Umbilical cord (tissue), 2 donors: ENCODE measurements around the gene PRR23B. TPM values are rescaled to one million over a fixed set of nuclear protein-coding genes. Genes with fewer than 3 reads are reported as not detected.
"Not testable (repeated sequence)": the region's sequence is repeated elsewhere in the genome, so short reads cannot be mapped to it uniquely, and the experiment has no call there.

ENCODE experiments used
- DNase-seq: peaks from one replicate; pipeline ENCODE4 v3.0.0-alpha.2; 2015; ENCODE audit warnings: low spot score
- total RNA-seq: library from RNA; depleted of rRNA; stranded (reverse); fragments of >200 nt; gene quantifications from one replicate; pipeline ENCODE4 v1.2.3, GENCODE V29; 2014; ENCODE audit warnings: low replicate concordance; ENCODE audit not compliant: insufficient read depth

Gene PRR23B
- 1.4 TPM for total RNA-seq

DNA sequence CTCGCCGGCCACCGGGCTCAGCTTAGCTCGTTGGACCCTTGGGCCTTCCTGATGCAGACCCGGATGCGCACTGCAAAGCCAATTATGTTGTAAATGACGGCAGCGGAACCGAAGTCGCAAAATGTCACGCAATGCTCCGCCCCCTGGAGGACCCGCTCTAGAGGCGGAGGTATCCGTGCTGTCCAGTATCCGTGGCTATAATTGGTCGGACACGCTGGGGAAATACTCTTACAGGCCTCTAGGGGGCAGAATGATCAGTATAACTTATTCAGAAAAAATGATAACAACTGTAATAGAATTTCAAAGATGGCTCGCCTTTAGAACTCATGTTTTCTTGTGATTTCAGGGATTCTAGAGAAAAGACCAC, at the start of gene PRR23B:
Gene PRR23B, minus strand, starts transcription at position 59 of the 367 bp plus-strand sequence. CDS start 265 bp downstream, outside the sequence.
- DNase-seq = no peak

DNA sequence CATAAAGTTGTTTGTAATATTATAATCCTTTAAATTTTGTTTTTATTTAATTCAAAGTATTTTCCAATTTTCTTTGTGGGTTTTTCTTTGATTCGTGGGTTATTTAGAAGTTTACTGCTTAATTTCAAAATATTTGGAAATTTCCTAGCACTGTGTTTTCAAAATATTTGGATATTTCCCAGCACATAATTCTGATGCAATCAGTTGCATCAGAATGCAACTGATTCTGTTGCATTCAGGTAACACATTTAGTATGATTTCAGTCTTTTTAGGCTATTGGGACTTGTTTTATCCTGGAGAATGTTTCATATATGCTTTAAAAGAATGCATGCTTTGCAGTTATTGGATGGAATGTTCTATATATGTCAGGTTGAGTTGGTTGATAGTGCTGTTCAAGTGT, 42.2 kb upstream of the PRR23B start:
- no peak for DNase-seq

GRCh38 chr3:139052802-139053600, 32.3 kb upstream of the PRR23B start:
- no peak for DNase-seq

GRCh38 chr3:139044366-139045210, 23.9 kb upstream of the PRR23B start, which contains the start of gene PRR23C:
TSS of gene PRR23C (minus strand) at chr3:139044892. CDS start at chr3:139044620, 272 bp downstream.
- no peak for DNase-seq

DNA sequence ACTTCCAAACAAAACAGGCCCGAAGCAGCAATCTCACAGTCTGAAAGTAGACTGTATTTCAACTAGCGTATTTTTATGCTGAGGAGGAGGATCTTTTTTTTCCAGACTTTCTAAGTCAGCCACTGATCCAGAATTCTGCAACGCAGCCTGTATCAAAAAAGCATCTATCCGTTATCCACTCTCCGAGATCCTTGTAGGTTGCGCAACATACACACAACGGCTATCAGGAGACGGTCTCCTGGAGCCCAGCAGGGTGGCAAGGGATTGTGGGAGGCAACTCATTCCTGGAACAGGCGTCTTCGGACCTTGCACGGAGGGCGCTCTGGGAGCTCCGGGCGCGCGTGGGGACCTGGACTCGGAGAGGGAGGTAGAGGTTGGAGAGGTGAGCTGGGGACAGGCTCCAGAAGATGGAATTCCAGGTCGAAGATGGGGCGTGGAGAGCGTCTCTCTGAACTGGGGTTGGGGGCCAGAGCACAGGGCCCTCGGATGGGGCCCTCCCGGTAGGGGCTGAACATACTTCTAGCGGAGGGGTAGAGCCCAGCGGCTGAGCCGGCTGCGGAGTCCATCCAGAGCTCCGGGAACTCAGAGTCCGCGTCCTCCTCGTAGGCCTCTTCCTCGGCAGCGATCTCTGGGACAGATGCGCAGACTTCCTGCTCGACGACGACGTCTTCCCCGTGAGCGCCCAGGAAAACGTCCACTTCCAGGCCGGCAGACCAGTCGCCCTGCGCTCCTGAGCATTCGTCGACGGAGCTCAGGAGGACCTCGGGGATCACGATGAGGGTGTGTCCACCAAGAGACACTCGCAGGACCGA, 23.0 kb upstream of the PRR23B start:
- no peak for DNase-seq

DNA sequence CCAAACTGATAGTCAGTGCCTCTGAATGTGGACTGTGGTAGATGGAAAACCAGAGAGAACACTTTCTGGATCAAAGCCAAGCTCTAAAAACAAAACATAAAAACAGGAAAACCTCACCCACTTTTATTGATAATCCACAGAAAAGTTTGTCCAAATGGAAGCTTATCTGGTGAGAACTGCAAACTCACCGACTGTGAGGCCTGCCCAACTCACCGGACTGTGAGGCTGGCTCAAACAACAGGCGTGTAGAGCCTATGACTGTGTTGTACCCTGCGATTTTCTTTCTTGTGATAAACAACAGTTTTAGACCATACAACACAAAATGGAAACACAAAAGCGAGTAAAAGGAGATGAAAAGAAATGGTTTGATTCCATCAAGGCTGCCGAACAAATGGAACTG, 16.8 kb upstream of the PRR23B start:
- no peak for DNase-seq

DNA sequence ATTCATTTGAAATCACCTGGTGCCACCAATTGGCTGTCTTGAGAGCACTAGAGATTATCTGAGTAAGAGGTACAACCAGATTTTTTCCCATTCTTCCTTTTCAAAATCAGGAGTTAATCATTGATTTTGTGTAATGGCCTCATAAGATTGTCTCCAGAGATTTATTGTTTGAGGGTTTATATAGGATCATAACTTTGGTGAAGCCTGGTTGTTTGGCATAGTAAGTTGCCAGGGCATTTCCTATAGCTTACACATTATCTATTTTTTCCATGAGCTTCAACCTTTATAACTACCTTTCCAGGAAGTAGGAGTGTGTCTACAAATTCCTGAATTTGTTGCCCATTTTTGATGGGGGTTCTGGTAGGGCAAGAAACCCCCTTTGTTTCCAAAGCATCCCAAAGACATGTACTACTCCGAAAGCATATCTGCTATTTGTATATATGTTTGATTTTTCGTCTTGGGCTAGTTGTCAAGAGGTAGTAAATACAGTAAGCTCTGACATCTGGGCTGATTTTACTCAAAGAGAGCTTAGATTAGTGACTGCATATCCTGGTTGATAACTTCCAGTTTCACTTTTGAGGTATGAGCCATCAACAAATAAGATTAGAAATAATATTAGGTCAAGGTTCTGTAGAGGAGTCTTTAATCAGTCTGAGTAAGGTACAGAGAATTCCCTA, 11.7 kb upstream of the PRR23B start:
- no peak for DNase-seq

DNA sequence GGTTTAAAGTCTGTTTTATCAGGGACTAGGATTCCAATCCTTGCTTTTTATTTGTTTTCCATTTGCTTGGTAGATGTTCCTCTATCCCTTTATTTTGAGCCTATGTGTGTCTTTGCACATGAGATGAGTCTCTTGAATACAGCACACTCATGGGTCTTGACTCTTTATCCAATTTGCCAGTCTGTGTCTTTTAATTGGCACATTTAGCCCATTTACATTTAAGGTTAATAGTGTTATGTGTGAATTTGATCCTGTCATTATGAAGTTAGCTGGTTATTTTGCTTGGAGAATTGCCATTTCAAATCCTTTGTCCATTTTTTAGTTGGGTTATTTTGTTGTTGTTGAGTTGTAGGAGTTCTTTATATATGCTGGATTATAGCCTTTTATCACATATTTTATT, 9.8 kb upstream of the PRR23B start:
- DNase-seq = not testable (repeated sequence)

- no peak for DNase-seq
Observed at GRCh38 chr3:139024968-139025367, 4.2 kb upstream of the PRR23B start.

GRCh38 chr3:139020036-139020867, 474 bp downstream of the PRR23B start:
- no peak for DNase-seq

DNA sequence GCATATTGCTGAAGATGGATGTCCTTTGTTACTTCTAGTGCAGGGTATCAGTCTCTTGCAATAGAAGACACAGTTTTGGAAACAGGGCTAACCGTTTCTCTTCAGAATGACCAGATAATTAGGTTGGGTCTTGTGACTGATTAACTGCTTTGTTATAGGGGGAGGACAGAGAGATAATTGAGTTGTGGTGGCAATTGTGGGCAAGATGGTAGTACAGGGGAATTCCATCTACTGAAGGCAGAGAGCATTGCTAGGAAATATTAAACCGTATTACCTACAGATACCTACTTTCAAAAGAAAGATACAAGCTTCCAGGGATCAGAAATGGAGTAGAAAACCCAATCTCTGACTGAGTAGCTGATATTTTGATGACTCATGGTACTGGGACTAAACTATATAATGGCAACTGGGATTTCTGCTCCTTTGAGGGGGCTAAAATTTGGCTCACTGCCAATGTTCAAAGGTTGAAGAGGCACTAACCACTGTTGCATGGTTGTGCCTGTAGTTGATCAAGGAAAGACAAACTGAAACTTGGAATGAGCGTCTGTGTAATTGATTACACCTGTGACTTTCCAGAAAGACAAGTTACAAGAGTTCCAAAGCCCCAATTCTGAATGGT, 4.2 kb downstream of the PRR23B start:
- DNase-seq = no peak

GRCh38 chr3:139006051-139006716, 14.5 kb downstream of the PRR23B start, which contains the start of gene PRR23A:
TSS of gene PRR23A (minus strand) at chr3:139006268. CDS start at chr3:139006268, 0 bp downstream.
- no peak for DNase-seq

DNA sequence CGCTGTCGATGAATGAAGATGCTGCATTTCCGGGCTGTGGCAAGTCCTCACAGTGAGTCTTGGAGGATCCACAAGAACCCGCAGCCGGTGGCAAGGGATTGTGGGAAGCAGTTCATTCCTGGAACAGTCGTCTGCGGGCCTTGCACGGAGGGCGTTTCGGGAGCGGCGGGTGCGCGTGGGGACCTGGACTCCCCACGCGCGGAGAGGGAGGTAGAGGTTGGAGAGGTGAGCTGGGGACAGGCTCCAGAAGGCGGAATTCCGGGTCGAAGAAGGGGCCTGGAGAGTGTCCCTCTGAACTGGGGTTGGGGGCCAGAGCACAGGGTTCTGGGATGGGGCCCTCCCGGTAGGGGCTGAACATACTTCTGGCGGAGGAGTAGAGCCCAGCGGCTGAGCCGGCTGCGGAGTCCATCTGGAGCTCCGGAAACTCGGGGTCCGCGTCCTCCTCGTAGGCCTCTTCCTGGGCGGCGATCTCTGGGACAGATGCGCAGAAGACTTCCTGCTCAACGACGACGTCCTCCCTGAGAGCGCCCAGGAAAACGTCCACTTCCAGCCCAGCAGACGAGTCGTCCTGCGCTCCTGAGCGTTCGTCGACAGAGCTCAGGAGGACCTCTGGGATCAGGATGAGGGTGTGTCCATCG, 15.3 kb downstream of the PRR23B start:
- no peak for DNase-seq

DNA sequence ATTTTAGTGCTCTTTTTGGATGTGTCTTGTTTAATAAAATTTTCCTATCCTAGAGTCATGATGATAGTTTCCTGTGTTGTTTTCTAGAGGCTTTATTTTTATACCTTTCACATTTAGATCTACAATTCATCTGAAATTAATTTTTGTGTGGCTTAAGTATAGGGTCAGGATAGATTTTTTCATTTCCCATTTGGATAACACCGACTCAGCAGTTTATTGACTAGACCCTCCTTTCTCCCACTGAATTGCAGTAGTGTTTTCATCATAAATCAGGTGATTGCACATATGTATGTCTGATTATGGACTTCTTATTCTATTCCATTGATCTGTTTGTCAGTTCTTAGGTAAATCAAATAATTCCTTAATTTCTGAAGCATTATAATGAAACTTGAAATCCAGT, 25.0 kb downstream of the PRR23B start:
- no peak for DNase-seq

GRCh38 chr3:138987181-138987580, 33.5 kb downstream of the PRR23B start:
- DNase-seq = no peak

DNA sequence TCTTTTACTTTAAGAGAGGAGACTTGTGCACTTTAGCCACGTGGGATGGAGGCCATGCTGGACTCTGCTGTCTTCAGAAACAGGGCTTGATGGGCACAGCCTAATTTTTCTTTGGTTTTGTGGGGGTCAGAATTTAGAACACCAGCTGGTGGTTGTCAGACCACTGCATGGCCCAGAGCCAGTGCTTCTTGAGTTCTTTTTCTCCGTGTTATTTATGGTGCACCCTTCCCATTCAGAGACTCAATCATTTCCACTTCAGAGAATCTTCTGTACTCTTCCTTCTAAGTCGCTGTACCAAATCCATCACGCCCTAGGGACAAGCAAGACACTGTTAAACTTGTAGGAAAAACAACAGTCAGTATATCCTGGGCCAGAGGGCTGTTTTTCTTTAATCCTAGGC, 34.8 kb downstream of the PRR23B start:
- no peak for DNase-seq

- DNase-seq = no peak
Observed at GRCh38 chr3:138984816-138985215, 35.9 kb downstream of the PRR23B start.

DNA sequence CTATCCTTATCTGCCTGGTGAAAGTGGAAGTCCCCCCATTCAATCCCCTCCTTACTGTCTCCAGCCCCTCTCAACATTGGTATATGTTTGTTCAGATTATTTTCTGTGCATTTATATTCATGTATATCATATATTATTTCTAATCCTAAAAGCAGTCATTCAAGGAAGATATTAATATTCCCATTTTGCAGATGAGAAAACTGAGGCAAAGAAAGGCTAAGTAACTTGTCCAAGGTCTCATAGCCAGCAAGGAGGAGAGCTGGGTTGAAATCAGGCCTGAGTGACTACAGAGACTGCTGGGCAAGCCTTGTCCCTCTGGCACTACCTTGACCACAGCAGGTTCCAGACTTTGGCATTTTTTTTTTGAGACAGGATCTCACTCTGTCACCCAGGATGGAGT, 44.7 kb downstream of the PRR23B start:
- no peak for DNase-seq

DNA sequence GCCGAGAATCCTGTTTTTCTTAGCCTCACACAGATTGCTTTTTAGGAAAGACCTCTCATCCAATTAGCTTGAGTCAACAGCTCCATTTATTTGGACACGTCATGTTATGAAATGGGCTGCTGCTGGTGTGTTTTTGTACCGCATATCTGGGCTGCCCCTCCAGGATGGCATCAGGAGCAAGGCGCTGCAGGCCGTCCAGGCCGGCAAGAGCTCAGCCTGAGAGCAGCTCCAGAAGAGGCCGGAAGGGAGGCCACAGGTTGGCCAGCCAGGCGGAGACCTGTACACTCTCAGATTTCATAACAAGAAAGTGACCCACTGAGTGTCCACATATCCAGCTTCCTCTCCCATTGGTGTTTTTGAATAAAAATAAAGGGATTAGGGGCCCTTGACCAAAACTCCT, 45.4 kb downstream of the PRR23B start:
- no peak for DNase-seq
